ENCODE data around the gene KCNN4.

Gene KCNN4

DNA sequence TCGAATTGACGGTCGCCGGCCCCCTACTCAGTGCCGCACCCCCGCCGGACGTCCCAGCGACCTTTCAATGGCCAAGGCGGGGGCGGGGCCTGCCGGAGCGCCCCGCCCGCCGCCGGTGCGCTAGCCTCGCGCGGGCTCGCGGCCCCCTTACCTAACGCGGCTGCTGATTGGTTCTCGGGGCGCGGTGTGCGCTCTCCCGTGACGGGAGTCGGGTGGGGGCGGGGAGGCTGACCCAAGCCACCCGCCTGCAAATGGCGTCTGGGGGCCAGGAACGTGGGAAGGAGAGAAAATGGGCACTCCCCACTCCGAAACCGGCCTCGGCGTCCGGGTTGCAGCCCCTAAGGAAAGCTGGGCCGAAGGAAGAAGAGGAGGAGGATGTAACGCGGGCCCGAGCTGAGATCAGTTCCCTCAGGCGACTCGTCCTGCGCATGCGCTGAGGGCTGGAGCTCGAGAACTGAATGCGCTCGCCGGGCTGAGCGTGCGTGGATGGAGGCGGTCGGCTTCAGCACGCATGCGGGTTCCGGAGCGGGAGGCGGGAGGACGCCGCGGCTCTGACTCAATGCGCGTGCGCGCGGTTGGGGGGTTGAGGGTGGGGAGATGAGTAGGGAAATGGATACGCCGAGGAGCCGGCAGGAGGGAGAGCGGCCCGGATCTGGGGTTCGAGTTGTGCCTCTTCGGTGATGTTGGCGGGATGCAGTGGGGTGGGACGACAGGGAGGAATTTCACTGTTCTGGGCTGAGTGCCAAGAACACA, 26.1 kb downstream of the KCNN4 start, which contains the start of gene SMG9 (continued):
- TF ChIP-seq ZNF560 (tag by site-specific recombination; IDR thresholded peaks at IDR 0.05; ENCODE audit: borderline replicate concordance) (no peak), IKZF3 (tag by site-specific recombination; IDR thresholded peaks at IDR 0.05) (peak; percentile 84), YY1 (tag by site-specific recombination; IDR thresholded peaks at IDR 0.05) (peak; percentile 99), ZNF404 (tag by site-specific recombination; IDR thresholded peaks at IDR 0.05) (no peak), TCF7L2 (IDR thresholded peaks at IDR 0.05; ENCODE audit: borderline replicate concordance, low read depth, low read length) (no peak), SP2 (tag by site-specific recombination; IDR thresholded peaks at IDR 0.05) (peak; percentile 97), ZXDB (tag by site-specific recombination; IDR thresholded peaks at IDR 0.05) (peak; percentile 99), ZNF473 (tag by site-specific recombination; IDR thresholded peaks at IDR 0.05) (no peak), ZNF571 (tag by site-specific recombination; IDR thresholded peaks at IDR 0.05) (no peak), KLF16 (tag by site-specific recombination; IDR thresholded peaks at IDR 0.05) (peak; percentile 93), MEIS1 (CRISPR knock-in tag; IDR thresholded peaks at IDR 0.05; ENCODE audit: borderline replicate concordance) (no peak), SCRT1 (tag by site-specific recombination; IDR thresholded peaks at IDR 0.05; ENCODE audit: borderline replicate concordance) (no peak), ZNF707 (tag by site-specific recombination; IDR thresholded peaks at IDR 0.05) (no peak), GLI4 (tag by site-specific recombination; IDR thresholded peaks at IDR 0.05) (no peak), SCRT2 (tag by site-specific recombination; IDR thresholded peaks at IDR 0.05) (0 out of 2 replicates have a peak, but pooled peaks have one; percentile 4), ZNF555 (tag by site-specific recombination; conservative IDR thresholded peaks at IDR 0.05) (no peak), ZNF394 (tag by site-specific recombination; IDR thresholded peaks at IDR 0.05; ENCODE audit: borderline replicate concordance) (peak; percentile 57; the same call in 1 of the 2 replicates), ZNF530 (tag by site-specific recombination; IDR thresholded peaks at IDR 0.05; ENCODE audit: low read depth) (no peak), SP3 (tag by site-specific recombination; IDR thresholded peaks at IDR 0.05) (peak; percentile 92)
- TF ChIP-seq, protein P1, sequence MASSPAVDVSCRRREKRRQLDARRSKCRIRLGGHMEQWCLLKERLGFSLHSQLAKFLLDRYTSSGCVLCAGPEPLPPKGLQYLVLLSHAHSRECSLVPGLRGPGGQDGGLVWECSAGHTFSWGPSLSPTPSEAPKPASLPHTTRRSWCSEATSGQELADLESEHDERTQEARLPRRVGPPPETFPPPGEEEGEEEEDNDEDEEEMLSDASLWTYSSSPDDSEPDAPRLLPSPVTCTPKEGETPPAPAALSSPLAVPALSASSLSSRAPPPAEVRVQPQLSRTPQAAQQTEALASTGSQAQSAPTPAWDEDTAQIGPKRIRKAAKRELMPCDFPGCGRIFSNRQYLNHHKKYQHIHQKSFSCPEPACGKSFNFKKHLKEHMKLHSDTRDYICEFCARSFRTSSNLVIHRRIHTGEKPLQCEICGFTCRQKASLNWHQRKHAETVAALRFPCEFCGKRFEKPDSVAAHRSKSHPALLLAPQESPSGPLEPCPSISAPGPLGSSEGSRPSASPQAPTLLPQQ (tag by site-specific recombination; IDR thresholded peaks at IDR 0.05), result peak; percentile 90
- TF ChIP-seq, protein P2, sequence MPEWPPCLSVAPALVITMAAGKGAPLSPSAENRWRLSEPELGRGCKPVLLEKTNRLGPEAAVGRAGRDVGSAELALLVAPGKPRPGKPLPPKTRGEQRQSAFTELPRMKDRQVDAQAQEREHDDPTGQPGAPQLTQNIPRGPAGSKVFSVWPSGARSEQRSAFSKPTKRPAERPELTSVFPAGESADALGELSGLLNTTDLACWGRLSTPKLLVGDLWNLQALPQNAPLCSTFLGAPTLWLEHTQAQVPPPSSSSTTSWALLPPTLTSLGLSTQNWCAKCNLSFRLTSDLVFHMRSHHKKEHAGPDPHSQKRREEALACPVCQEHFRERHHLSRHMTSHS (tag by site-specific recombination; IDR thresholded peaks at IDR 0.05), result no peak
- TF ChIP-seq, protein P3, sequence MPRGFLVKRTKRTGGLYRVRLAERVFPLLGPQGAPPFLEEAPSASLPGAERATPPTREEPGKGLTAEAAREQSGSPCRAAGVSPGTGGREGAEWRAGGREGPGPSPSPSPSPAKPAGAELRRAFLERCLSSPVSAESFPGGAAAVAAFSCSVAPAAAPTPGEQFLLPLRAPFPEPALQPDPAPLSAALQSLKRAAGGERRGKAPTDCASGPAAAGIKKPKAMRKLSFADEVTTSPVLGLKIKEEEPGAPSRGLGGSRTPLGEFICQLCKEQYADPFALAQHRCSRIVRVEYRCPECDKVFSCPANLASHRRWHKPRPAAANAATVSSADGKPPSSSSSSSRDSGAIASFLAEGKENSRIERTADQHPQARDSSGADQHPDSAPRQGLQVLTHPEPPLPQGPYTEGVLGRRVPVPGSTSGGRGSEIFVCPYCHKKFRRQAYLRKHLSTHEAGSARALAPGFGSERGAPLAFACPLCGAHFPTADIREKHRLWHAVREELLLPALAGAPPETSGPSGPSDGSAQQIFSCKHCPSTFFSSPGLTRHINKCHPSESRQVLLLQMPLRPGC (tag by site-specific recombination; IDR thresholded peaks at IDR 0.05), result peak; percentile 76; the same call in 1 of the 2 replicates
- TF ChIP-seq, protein P4, sequence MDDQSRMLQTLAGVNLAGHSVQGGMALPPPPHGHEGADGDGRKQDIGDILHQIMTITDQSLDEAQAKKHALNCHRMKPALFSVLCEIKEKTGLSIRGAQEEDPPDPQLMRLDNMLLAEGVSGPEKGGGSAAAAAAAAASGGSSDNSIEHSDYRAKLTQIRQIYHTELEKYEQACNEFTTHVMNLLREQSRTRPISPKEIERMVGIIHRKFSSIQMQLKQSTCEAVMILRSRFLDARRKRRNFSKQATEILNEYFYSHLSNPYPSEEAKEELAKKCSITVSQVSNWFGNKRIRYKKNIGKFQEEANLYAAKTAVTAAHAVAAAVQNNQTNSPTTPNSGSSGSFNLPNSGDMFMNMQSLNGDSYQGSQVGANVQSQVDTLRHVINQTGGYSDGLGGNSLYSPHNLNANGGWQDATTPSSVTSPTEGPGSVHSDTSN (CRISPR knock-in tag; IDR thresholded peaks at IDR 0.05), result no peak
- TF ChIP-seq, protein P5, sequence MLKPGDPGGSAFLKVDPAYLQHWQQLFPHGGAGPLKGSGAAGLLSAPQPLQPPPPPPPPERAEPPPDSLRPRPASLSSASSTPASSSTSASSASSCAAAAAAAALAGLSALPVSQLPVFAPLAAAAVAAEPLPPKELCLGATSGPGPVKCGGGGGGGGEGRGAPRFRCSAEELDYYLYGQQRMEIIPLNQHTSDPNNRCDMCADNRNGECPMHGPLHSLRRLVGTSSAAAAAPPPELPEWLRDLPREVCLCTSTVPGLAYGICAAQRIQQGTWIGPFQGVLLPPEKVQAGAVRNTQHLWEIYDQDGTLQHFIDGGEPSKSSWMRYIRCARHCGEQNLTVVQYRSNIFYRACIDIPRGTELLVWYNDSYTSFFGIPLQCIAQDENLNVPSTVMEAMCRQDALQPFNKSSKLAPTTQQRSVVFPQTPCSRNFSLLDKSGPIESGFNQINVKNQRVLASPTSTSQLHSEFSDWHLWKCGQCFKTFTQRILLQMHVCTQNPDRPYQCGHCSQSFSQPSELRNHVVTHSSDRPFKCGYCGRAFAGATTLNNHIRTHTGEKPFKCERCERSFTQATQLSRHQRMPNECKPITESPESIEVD (tag by site-specific recombination; IDR thresholded peaks at IDR 0.05), result no peak
- TF ChIP-seq, protein P6, sequence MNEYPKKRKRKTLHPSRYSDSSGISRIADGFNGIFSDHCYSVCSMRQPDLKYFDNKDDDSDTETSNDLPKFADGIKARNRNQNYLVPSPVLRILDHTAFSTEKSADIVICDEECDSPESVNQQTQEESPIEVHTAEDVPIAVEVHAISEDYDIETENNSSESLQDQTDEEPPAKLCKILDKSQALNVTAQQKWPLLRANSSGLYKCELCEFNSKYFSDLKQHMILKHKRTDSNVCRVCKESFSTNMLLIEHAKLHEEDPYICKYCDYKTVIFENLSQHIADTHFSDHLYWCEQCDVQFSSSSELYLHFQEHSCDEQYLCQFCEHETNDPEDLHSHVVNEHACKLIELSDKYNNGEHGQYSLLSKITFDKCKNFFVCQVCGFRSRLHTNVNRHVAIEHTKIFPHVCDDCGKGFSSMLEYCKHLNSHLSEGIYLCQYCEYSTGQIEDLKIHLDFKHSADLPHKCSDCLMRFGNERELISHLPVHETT (tag by site-specific recombination; IDR thresholded peaks at IDR 0.05), result peak; percentile 85; the same call in 1 of the 2 replicates
- TF ChIP-seq, protein P7, sequence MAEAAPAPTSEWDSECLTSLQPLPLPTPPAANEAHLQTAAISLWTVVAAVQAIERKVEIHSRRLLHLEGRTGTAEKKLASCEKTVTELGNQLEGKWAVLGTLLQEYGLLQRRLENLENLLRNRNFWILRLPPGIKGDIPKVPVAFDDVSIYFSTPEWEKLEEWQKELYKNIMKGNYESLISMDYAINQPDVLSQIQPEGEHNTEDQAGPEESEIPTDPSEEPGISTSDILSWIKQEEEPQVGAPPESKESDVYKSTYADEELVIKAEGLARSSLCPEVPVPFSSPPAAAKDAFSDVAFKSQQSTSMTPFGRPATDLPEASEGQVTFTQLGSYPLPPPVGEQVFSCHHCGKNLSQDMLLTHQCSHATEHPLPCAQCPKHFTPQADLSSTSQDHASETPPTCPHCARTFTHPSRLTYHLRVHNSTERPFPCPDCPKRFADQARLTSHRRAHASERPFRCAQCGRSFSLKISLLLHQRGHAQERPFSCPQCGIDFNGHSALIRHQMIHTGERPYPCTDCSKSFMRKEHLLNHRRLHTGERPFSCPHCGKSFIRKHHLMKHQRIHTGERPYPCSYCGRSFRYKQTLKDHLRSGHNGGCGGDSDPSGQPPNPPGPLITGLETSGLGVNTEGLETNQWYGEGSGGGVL (tag by site-specific recombination; IDR thresholded peaks at IDR 0.05), result peak; percentile 90
